LNCAP (cell line): Measurements from ENCODE around the gene TBC1D4.

ENCODE experiments used
- TF ChIP-seq, protein P1 (sequence below): fragments of 450-650 bp; IDR thresholded peaks from 2 replicates; pipeline ENCODE4 v1.5.1; 2017; ENCODE audit warnings: mild to moderate bottlenecking

TBC1D4 gene

DNA sequence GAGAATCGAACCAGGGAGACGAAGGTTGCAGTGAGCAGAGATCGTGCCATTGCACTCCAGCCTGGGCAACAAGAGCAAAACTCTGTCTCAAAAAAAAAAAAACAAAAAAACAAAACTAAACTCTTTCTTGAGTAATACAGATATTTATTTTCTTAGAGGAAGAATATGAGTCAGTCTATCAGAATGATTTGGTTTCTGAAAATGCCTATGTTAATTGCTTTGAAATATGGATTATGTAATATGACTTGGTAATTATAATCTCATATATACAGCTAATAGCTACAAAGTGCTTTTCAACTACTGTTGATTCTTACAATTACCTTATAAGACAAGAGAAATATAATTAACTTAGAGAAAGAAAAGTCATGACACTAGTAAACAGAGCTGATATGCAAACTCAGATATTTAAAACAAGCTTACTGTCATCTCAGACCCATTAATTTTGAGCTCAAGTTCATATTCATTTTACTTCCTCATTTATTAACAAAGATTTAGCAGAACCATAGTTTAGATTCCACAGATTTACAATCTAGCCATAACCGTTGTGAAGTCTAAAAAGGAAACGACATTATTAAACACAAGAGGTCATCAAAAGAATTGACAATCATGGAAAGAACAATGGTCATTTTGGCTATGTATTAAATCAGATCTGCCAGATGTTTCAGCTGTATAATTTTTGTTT lies 88.0 kb downstream of the TBC1D4 start:
- TF ChIP-seq, protein P1, sequence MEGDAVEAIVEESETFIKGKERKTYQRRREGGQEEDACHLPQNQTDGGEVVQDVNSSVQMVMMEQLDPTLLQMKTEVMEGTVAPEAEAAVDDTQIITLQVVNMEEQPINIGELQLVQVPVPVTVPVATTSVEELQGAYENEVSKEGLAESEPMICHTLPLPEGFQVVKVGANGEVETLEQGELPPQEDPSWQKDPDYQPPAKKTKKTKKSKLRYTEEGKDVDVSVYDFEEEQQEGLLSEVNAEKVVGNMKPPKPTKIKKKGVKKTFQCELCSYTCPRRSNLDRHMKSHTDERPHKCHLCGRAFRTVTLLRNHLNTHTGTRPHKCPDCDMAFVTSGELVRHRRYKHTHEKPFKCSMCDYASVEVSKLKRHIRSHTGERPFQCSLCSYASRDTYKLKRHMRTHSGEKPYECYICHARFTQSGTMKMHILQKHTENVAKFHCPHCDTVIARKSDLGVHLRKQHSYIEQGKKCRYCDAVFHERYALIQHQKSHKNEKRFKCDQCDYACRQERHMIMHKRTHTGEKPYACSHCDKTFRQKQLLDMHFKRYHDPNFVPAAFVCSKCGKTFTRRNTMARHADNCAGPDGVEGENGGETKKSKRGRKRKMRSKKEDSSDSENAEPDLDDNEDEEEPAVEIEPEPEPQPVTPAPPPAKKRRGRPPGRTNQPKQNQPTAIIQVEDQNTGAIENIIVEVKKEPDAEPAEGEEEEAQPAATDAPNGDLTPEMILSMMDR = no peak

DNA sequence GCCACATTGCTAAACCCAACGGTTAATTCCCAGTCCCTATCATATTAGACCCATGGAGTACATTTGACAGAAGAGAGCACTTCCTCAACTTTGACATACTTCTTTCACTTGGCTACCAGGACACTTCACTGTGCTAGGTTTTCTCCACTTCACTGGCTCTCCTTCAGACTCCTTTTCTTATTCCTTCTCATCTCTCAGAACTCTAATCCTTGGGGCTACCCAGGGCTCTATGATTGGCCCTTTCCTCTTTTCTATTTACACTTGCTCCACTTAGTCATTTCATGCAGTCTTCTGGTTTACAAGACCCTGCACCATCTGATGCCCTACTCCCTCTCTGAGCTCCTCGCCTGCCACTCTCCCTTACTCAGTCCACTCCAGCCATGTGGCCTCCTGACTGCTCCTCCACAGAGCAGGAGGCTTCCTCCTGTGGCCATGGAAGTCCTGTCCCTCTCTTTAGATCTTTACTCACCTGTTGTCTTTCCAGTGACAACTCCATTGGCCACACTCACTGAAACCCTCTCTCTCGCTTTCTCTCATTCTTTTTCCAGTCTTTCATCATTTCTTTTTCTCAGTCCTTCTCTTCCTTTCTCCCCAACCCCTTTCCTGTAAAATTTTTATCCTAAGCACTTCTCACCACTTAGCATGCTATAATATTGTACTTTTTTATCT lies 90.4 kb downstream of the TBC1D4 start:
- TF ChIP-seq, protein P1 = no peak

DNA sequence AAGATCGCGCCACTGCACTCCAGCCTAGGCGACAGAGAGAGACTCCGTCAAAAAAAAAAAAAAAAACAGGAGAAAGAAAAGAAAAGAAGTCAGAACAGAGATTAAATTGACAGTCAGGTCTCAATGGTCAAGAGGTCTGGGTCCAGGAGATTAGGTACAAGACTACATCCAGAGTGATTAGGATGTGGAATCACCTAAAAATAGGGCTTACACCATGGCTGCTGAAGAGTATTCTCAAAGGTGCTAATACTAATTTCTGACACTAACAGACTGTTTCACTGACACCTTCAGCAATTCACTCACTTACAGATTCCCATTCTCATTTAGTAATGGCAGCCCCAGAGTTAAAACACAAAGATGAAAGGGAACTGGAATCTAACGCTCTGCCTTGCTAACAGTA lies 91.7 kb downstream of the TBC1D4 start:
- TF ChIP-seq, protein P1 = no peak

- TF ChIP-seq, protein P1 = no peak
Measured at GRCh38 chr13:75385708-75386083, 96.3 kb downstream of the TBC1D4 start.

DNA sequence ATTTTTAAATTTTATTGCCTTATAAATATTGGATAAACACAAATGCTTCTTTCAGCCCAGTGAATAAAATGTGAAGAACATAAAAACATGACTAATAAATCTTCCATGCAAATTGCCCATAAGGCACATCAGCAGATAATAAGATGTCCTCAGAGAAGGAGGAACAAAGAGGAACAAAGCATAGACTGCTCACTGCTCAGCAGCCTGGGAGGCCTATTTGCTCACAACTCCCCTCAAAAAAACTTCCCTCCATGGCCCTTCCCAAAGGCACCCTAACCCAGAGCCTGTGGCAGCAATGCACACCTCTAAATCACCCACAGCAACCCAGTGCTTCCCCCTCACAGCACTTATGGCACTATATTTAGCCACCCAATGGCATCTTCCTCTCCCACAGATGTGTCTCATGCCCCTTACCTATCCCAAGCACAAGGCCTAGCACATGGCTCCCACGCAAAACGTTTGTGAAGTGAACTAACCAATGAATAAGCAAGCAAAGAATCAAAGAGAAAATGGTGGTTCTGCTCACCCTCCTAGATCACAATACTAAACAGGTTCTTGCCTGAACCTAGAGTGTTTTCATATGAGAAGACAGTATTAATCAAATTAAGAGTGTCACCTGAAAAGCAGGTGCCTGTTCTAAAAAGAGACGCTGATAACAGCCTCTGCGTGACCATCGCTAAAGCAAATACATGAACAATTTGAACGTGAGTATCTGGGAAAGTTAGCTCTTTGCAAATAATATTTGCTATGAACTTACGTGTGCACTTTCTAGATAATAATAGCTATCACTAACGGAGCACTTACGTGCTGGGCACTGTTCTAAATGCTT lies 96.9 kb downstream of the TBC1D4 start:
- TF ChIP-seq, protein P1 = no peak

DNA sequence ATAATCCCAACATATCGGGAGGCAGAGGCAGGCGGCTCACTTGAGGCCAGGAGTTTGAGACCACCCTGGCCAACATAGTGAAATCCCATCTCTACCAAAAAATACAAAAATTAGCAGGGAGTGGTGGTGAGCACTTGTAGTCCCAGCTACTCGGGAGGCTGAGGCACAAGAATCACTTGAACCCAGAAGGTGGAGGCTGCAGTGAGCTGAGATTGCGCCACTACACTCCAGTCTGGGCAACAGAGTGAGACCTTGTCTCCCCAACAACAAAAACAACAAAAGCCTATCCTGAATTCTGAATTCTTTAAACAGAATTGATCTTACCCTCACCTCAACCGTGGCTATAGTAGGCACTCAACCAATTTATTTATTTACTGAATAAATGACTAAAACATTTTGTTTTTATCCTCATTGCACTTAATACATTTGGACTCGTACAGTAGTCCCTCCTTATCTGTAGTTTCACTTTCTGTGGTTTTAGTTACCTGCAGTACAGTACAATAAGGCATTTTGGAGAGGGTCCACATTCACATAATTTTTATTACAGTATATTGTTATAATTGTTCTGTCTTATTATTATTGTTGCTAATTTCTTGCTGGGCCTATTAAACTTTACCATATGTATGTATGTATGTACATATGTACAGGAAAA lies 98.8 kb downstream of the TBC1D4 start:
- TF ChIP-seq, protein P1 = no peak

DNA sequence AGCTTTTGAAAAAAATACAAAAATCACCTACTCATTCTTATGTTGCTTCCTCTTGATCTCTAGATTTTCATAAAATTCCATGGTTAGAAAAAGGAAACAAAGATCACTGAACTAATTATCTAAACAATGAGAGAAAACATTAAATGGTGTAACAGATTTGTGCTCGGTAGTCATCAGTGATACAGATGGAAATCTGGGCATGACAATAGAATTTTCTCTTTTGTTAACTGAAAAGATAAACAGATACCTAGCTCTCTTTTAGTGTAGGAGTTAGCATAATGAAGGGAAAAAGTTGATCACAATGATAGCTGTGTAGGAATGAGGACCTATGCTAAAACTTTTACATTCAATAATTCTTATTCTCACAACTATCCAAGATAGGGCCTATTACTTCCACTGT lies 103.7 kb downstream of the TBC1D4 start:
- TF ChIP-seq, protein P1 = no peak
